GM20000 (cell line): ENCODE results near the gene UNC119B.

Experiments used
- DNase-seq: peaks from one replicate; pipeline ENCODE4 v3.0.0; 2012; ENCODE audit warnings: low spot score
- CTCF ChIP-seq: IDR thresholded peaks from 2 replicates; pipeline ENCODE4 v1.5.1; 2012; ENCODE audit warnings: mild to moderate bottlenecking, control low read depth; ENCODE audit errors: extremely low read depth, missing control alignments

Gene UNC119B

GRCh38 chr12:120698665-120699064 is 11.6 kb upstream of the UNC119B start:
- DNase-seq, result no peak
- TF ChIP-seq CTCF, result no peak

GRCh38 chr12:120699553-120699952 is 10.7 kb upstream of the UNC119B start:
- no peak for TF ChIP-seq CTCF
- no peak for DNase-seq

- TF ChIP-seq CTCF, result no peak
- DNase-seq, result no peak
These were observed 9.4 kb upstream of the UNC119B start for GRCh38 chr12:120700886-120701285.

- TF ChIP-seq CTCF, result no peak
- DNase-seq, result no peak
These were observed 7.6 kb upstream of the UNC119B start for GRCh38 chr12:120702637-120703036.

GRCh38 chr12:120703311-120703942 is 6.8 kb upstream of the UNC119B start:
- TF ChIP-seq CTCF, result no peak
- no peak for DNase-seq

GRCh38 chr12:120705618-120706017 is 4.6 kb upstream of the UNC119B start:
- DNase-seq, result no peak
- no peak for TF ChIP-seq CTCF

GRCh38 chr12:120706029-120706428 is 4.2 kb upstream of the UNC119B start:
- no peak for TF ChIP-seq CTCF
- DNase-seq, result no peak

GRCh38 chr12:120708651-120709050 is 1.6 kb upstream of the UNC119B start:
- TF ChIP-seq CTCF, result no peak
- no peak for DNase-seq
